Activated B cell treated with CpG ODN at 0.5 μM for 24 hours (primary cell): ENCODE measurements around the gene TPM2. TPM values are rescaled to one million over a fixed set of nuclear protein-coding genes. Genes with fewer than 3 reads are reported as not detected.
A peak's percentile ranks its signal among the peaks of the same experiment; 100 is the strongest.

Experiments
- ATAC-seq: fragments of 200-7000 bp; cut with Tn5 transposase; one replicate; pipeline ENCODE4 v1.10.0; 2021; ENCODE audit warnings: low read depth, mild to moderate bottlenecking, moderate library complexity
- CTCF ChIA-PET: fragments of 350-600 bp; sonication (Branson Sonifier 250); formaldehyde crosslinking; loops from one replicate; lab custom pipeline; 2021; ENCODE audit warnings: antibody characterized with exemption; lab: Charles Lee
- POLR2A ChIA-PET: fragments of 350-600 bp; sonication (Branson Sonifier 250); formaldehyde crosslinking; loops from one replicate; lab custom pipeline; 2021; ENCODE audit warnings: antibody characterized with exemption; lab: Charles Lee
- DNase-seq: peaks from one replicate; pipeline ENCODE4 v3.0.0; 2022
- H3K27ac Mint-ChIP-seq: one replicate; pipeline ENCODE4 v1.8.0; 2020; ENCODE audit warnings: mixed read lengths
- H3K27me3 Mint-ChIP-seq: one replicate; pipeline ENCODE4 v1.8.0; 2021; ENCODE audit warnings: mixed read lengths
- H3K36me3 Mint-ChIP-seq: one replicate; pipeline ENCODE4 v1.8.0; 2021; ENCODE audit warnings: low read depth, mixed read lengths
- H3K4me1 Mint-ChIP-seq: one replicate; pipeline ENCODE4 v1.8.0; 2021; ENCODE audit warnings: mixed read lengths
- H3K4me3 Mint-ChIP-seq: one replicate; pipeline ENCODE4 v1.8.0; 2020; ENCODE audit warnings: mild to moderate bottlenecking, mixed read lengths
- H3K9me3 Mint-ChIP-seq: one replicate; pipeline ENCODE4 v1.8.0; 2020; ENCODE audit warnings: mixed read lengths
- CTCF ChIP-seq: fragments of 200-600 bp; IDR thresholded peaks from one replicate; pipeline ENCODE4 v1.8.0; 2022; ENCODE audit warnings: antibody characterized with exemption, mild to moderate bottlenecking
- intact Hi-C: fragments of 100-400 bp; cut with micrococcal nuclease; formaldehyde crosslinking; loops from one replicate; pipeline ENCODE4 v1.15.1; 2024
- total RNA-seq: library from RNA; stranded (reverse); gene quantifications from 2 replicates; pipeline ENCODE4 v1.2.3, GENCODE V29; 2022

Gene TPM2
- total RNA-seq, 1 donor from 2014 or later: 2.0 TPM

DNA sequence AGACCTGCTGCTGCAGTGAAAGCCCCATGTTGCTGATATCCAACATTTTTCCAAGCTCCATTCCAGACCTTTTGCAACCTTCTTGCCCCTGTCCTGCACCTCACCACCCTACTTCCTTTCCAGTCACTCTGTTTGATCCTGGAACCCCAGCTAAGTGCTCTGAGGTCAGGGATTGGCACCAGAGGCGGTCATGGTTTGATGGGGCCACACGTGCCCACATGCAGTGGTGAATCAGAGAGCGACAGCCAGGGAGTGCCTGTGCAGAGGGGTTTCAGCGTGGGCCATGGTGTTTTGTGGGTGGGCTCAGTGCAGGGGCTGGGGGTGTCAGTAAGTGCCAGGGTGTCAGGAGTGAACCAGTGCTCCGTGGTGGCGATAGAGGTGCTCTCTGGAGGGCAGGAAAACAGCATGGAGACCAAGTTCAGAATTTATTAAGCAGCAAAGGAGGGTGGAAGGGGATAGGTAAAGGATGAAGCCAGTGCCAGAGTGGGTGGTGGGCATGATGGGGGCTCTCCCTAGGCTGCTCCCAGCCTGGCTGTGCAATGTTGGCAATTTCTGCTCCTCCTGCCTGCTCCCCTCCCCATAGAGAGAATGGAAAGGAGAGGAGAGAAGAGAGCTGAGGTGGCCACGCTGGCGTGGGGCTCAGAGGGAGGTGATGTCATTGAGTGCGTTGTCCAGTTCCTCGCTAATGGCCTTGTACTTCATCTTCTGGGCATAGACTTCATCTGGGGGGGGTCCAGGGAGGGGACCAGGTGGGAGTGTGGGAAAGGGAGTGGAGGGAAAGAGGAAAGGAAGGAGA, 7.0 kb downstream of the TPM2 start:
- H3K36me3 Mint-ChIP-seq: no peaks in the 10 kb centered on the region
- peaks cover 21% of the 10 kb centered on the region for H3K4me1 Mint-ChIP-seq
- DNase-seq (no peak), ATAC-seq (no peak)
- intact Hi-C loops: loop anchor here (5.0 kb wide), 1 partner anchor 35 kb away; no protein-coding TSS in a partner anchor
- H3K9me3 Mint-ChIP-seq: no peaks in the 10 kb centered on the region
- no peaks in the 10 kb centered on the region for H3K27me3 Mint-ChIP-seq
- ChIA-PET POLR2A (interaction anchor here (0.7 kb wide), 1 partner anchor 28 kb away, joined by 3 read pairs; no protein-coding TSS in a partner anchor), CTCF (interaction anchor here (1.0 to 5.9 kb wide), 2 partner anchors 13 to 79 kb away, joined by 3 to 30 read pairs; no protein-coding TSS in a partner anchor)
- H3K27ac Mint-ChIP-seq: no peak overlapping the region
- H3K4me3 Mint-ChIP-seq: no peak overlapping the region
- TF ChIP-seq CTCF: no peak

DNA sequence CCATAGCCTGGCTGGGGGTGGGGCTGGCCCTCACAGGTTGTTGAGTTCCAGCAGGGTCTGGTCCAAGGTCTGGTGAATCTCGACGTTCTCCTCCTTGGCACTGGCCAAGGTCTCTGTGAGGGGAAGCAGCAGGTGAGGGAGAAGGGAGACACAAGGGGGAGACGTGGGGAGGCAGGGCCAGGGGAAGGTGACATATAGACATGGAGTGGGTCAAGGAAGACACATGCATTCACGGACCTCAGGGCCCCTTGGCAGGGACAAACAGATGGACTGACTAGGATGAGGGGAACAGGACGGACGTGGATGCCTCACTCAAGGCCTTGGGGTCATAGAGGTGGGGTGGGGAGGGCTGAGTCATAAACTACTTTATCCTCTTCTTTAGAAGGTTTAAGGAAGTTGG, 7.7 kb downstream of the TPM2 start:
- ATAC-seq (no peak), DNase-seq (no peak)
- intact Hi-C loops: loop anchor here (5.0 kb wide), 1 partner anchor 35 kb away; no protein-coding TSS in a partner anchor
- TF ChIP-seq CTCF: no peak
- peaks cover 2% of the 10 kb centered on the region for H3K27me3 Mint-ChIP-seq
- no peaks in the 10 kb centered on the region for H3K9me3 Mint-ChIP-seq
- H3K4me1 Mint-ChIP-seq: peaks cover 21% of the 10 kb centered on the region
- H3K36me3 Mint-ChIP-seq: no peaks in the 10 kb centered on the region
- H3K27ac Mint-ChIP-seq: no peak overlapping the region
- H3K4me3 Mint-ChIP-seq: no peak overlapping the region
- POLR2A ChIA-PET: no interaction called here
- CTCF ChIA-PET: interaction anchor here (5.9 kb wide), 1 partner anchor 14 kb away, joined by 30 read pairs; no protein-coding TSS in a partner anchor

DNA sequence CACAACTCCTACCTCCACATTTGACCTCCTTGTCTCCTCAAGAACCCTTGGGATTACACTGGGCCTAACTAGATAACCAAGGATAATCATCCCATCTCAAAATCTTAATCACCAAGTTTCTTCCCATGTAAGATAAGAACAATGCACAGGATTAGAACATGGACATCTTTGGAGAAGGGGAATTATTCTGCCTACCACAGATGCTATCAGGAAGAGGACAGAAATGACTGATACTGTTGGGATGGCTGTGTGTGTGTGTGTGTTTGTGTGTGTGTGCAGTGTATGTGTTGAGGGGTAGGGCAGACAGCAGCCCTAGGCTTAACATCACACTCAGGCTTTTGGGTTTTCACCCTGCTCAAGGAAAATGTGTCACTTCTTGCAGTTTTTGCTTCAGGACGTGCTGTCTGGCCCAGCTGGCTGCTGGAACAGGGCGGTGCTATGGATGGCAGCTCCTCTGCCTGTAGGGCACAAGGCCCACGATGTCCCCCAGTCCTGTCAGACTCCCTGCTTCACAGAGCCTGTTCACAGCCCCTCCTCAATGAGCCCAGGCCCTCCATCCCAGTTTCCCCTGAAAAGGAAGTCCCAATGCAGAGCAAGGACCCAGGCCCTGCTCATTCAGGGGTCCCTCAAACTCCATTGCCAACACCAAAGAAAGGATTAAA, 8.3 kb downstream of the TPM2 start:
- DNase-seq: no peak
- no peak for ATAC-seq
- H3K9me3 Mint-ChIP-seq: no peaks in the 10 kb centered on the region
- peaks cover 3% of the 10 kb centered on the region for H3K27me3 Mint-ChIP-seq
- no peaks in the 10 kb centered on the region for H3K36me3 Mint-ChIP-seq
- CTCF ChIA-PET: interaction anchor here (0.5 to 5.9 kb wide), 4 partner anchors 12 to 78 kb away, joined by 3 to 30 read pairs (median 3); no protein-coding TSS in a partner anchor
- peaks cover 22% of the 10 kb centered on the region for H3K4me1 Mint-ChIP-seq
- H3K4me3 Mint-ChIP-seq: no peak overlapping the region
- intact Hi-C loops: loop anchor here (2.0 to 5.0 kb wide), 2 partner anchors 23 to 36 kb away; partner anchors contain the start of genes CCDC107 and RMRP
- no peak for TF ChIP-seq CTCF
- POLR2A ChIA-PET: interaction anchor here (1.2 kb wide), 1 partner anchor 73 kb away, joined by 5 read pairs; no protein-coding TSS in a partner anchor
- no peak overlapping the region for H3K27ac Mint-ChIP-seq

- intact Hi-C loops: loop anchor here (2.0 to 5.0 kb wide), 2 partner anchors 22 to 37 kb away; partner anchors contain the start of genes CCDC107 and RMRP
- peak overlapping the region; percentile 46 for H3K27ac Mint-ChIP-seq
- ATAC-seq (peak; percentile 66), DNase-seq (no peak)
- no peaks in the 10 kb centered on the region for H3K9me3 Mint-ChIP-seq
- peaks cover 5% of the 10 kb centered on the region for H3K27me3 Mint-ChIP-seq
- H3K36me3 Mint-ChIP-seq: no peaks in the 10 kb centered on the region
- no peak for TF ChIP-seq CTCF
- H3K4me1 Mint-ChIP-seq: peaks cover 28% of the 10 kb centered on the region
- POLR2A ChIA-PET: interaction anchor here (0.6 to 1.2 kb wide), 5 partner anchors 23 to 102 kb away, joined by 3 to 5 read pairs (median 3); partner anchors contain the start of genes CCDC107, CREB3 and RMRP
- H3K4me3 Mint-ChIP-seq: peak overlapping the region; percentile 33
- CTCF ChIA-PET: interaction anchor here (0.5 to 5.9 kb wide), 6 partner anchors 11 to 77 kb away, joined by 3 to 30 read pairs (median 3); partner anchors contain the start of genes CCDC107 and RMRP
Measured at GRCh38 chr9:35680331-35681105, 9.2 kb downstream of the TPM2 start.
